GM19468 (cell line): ENCODE data around the gene RBM41.

Experiments
- ATAC-seq: cut with Tn5 transposase; IDR thresholded peaks from one replicate; pipeline ENCODE4 v1.9.1; 2021; ENCODE audit warnings: mild to moderate bottlenecking, moderate library complexity, moderate number of reproducible peaks; ENCODE audit not compliant: unreplicated experiment; ENCODE audit errors: extremely low read depth

RBM41 gene

DNA sequence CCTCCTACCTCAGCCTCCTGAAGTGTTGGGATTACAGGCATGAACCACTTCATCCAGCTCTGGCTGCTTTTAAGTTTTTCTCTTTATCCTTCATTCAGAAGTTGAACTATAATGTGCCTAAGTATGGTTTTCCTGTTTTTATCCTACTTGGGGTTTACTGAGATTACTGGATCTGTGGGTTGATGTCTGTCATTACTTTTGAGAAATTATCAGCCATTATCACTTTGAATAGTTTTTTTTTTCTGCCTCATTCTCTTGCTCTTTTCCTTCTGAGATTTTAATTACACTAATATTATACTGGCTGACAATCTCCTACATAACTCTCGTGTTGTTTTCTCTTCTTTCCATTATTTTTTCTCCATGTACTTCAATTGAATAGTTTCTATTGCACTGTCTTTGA, 71.0 kb downstream of the RBM41 start:
- no peak for ATAC-seq

DNA sequence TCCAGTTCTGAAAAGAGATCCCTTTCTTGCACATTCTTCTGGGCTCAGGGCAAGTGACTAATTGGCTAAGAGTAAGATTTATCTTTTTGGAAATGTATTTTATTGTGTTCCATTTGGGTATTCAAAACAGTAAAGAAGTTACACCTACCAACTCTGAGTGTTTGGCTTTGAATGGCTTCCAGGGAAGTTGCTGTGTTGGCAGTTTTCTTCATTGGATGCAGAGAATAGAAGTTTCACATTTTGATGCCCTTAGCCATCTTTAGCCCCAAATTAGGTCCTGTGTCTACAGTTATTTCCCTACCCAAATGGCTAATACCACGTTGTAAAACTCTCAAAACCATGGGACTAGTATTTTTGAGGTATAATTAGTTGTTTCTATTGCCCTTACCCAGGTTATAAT, 88.9 kb downstream of the RBM41 start:
- ATAC-seq = no peak

DNA sequence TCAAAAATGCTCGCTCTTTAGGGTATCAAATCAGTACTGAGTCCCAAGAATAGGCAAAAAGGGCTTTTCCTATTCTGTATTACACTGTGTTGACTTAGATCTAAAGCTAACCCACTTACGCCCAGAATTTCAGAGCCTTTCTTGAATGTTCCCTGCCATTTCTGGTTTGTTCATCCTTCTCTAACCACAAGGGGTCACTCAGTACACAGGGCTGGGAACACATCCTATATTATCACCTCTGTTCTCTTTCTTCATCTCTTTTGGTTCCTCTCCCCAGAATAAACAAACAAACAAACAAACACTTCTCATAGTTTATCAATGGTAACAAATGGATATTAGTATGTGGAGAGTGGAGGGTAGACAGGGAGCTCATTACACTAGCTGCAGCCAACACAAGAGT, 93.1 kb downstream of the RBM41 start:
- ATAC-seq = no peak

DNA sequence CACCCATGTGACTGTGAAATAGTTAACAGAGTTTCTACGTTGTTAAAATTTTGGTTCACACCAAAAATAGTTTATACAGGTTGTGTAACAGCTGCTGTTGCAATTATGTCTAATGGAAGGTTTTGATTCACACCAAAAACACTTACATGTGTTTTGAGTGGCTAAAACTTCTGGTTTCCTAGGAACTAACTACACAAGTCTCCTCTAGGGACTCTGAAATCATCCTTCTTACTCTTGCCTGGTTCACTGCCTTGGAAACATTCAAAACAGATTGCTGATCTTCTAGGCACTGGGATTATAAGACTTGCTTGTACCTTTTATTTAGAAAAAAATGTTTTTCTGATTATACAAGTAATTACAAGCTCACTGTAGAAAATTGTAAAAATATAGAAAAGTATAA, 103.7 kb downstream of the RBM41 start:
- ATAC-seq = no peak
